Mammary epithelial cell (primary cell): ENCODE results near the gene CCDC184.

Experiments
- EZH2 ChIP-seq: IDR thresholded peaks from 2 replicates; pipeline ENCODE4 v1.6.1; 2012; ENCODE audit warnings: low read length, inconsistent platforms, borderline replicate concordance
- TF ChIP-seq, protein P1 (sequence below), 2 donors: IDR thresholded peaks in 1 of 2; conservative IDR thresholded peaks in 1 of 2; 2 replicates each; pipeline ENCODE4 v1.5.1; 2011 to 2012; ENCODE audit warnings: inconsistent platforms in 2 of 2, low read length in 2 of 2, mild to moderate bottlenecking in 2 of 2, control low read depth in 1 of 2, low read depth in 1 of 2; ENCODE audit not compliant: insufficient read depth in 1 of 2; ENCODE audit errors: extremely low read depth in 1 of 2

- TF ChIP-seq, protein P1, sequence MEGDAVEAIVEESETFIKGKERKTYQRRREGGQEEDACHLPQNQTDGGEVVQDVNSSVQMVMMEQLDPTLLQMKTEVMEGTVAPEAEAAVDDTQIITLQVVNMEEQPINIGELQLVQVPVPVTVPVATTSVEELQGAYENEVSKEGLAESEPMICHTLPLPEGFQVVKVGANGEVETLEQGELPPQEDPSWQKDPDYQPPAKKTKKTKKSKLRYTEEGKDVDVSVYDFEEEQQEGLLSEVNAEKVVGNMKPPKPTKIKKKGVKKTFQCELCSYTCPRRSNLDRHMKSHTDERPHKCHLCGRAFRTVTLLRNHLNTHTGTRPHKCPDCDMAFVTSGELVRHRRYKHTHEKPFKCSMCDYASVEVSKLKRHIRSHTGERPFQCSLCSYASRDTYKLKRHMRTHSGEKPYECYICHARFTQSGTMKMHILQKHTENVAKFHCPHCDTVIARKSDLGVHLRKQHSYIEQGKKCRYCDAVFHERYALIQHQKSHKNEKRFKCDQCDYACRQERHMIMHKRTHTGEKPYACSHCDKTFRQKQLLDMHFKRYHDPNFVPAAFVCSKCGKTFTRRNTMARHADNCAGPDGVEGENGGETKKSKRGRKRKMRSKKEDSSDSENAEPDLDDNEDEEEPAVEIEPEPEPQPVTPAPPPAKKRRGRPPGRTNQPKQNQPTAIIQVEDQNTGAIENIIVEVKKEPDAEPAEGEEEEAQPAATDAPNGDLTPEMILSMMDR (conservative IDR thresholded peaks at IDR 0.05 in 1 of 2, IDR thresholded peaks at IDR 0.05 in 1 of 2; ENCODE audit: extremely low read depth in 1 of 2, insufficient read depth in 1 of 2, low read depth in 1 of 2, low read length in 2 of 2): no peak
- TF ChIP-seq EZH2: no peak
Measured at GRCh38 chr12:48193623-48194022, 10.2 kb downstream of the CCDC184 start.
